H9 (cell line): Measurements from ENCODE around the gene DEPP1. TPM values are rescaled to one million over a fixed set of nuclear protein-coding genes. Genes with fewer than 3 reads are reported as not detected.

Experiments used
- DNase-seq: peaks from one replicate; pipeline ENCODE4 v3.0.0-alpha.2; 2017
- H2AFZ ChIP-seq: one replicate; pipeline ENCODE4 v1.6.1; 2013; ENCODE audit warnings: mild to moderate bottlenecking, low read length, control low read depth, moderate library complexity
- H2AK5ac ChIP-seq: 2 replicates; pipeline ENCODE4 v1.6.1; 2013; ENCODE audit warnings: low read length, control low read depth, mixed read lengths; ENCODE audit not compliant: insufficient read length
- H2BK120ac ChIP-seq: one replicate; pipeline ENCODE4 v1.6.1; 2013; ENCODE audit warnings: low read depth, mild to moderate bottlenecking, low read length, control low read depth, inconsistent platforms; ENCODE audit not compliant: poor library complexity, severe bottlenecking
- H2BK12ac ChIP-seq: 2 replicates; pipeline ENCODE4 v1.6.1; 2013; ENCODE audit warnings: low read length, control low read depth, mixed read lengths, low read depth; ENCODE audit not compliant: insufficient read length
- H2BK15ac ChIP-seq: 2 replicates; pipeline ENCODE4 v1.6.1; 2013; ENCODE audit warnings: low read depth, low read length, control low read depth
- H2BK20ac ChIP-seq: one replicate; pipeline ENCODE4 v1.6.1; 2013; ENCODE audit warnings: low read depth, mild to moderate bottlenecking, low read length, control low read depth, inconsistent platforms; ENCODE audit not compliant: poor library complexity, severe bottlenecking
- H2BK5ac ChIP-seq: 2 replicates; pipeline ENCODE4 v1.6.1; 2013; ENCODE audit warnings: low read length, control low read depth, mixed read lengths; ENCODE audit not compliant: insufficient read length
- H3K14ac ChIP-seq: 2 replicates; pipeline ENCODE4 v1.6.1; 2013; ENCODE audit warnings: low read length, control low read depth; ENCODE audit not compliant: insufficient read depth
- H3K18ac ChIP-seq: 2 replicates; pipeline ENCODE4 v1.6.1; 2013; ENCODE audit warnings: low read depth, mild to moderate bottlenecking, mixed read lengths, low read length, control low read depth; ENCODE audit not compliant: insufficient read length
- H3K23ac ChIP-seq: 2 replicates; pipeline ENCODE4 v1.6.1; 2013; ENCODE audit warnings: low read length, control low read depth, mixed read lengths, low read depth; ENCODE audit not compliant: insufficient read length
- H3K23me2 ChIP-seq: 2 replicates; pipeline ENCODE4 v1.6.1; 2013; ENCODE audit warnings: low read depth, mild to moderate bottlenecking, mixed read lengths, low read length, control low read depth; ENCODE audit not compliant: insufficient read length, poor library complexity, severe bottlenecking
- H3K27ac ChIP-seq: 2 replicates; pipeline ENCODE4 v1.5.1; 2013; ENCODE audit warnings: low read length, control low read depth, mixed read lengths, low read depth; ENCODE audit not compliant: insufficient read length
- H3K27me3 ChIP-seq: 2 replicates; pipeline ENCODE4 v1.6.1; 2013; ENCODE audit warnings: low read length, control low read depth, inconsistent platforms; ENCODE audit not compliant: insufficient read depth
- H3K4ac ChIP-seq: 2 replicates; pipeline ENCODE4 v1.6.1; 2013; ENCODE audit warnings: low read depth, mild to moderate bottlenecking, control low read depth, inconsistent platforms, low read length, moderate library complexity
- H3K4me1 ChIP-seq: 2 replicates; pipeline ENCODE4 v1.6.1; 2013; ENCODE audit warnings: low read length, control low read depth, inconsistent platforms; ENCODE audit not compliant: insufficient read depth
- H3K4me2 ChIP-seq: 2 replicates; pipeline ENCODE4 v1.6.1; 2013; ENCODE audit warnings: low read length, control low read depth, mixed read lengths; ENCODE audit not compliant: insufficient read length, insufficient read depth
- H3K56ac ChIP-seq: 2 replicates; pipeline ENCODE4 v1.6.1; 2013; ENCODE audit warnings: low read depth, mild to moderate bottlenecking, mixed read lengths, low read length, control low read depth; ENCODE audit not compliant: insufficient read length
- H3K79me1 ChIP-seq: 2 replicates; pipeline ENCODE4 v1.6.1; 2013; ENCODE audit warnings: low read depth, mild to moderate bottlenecking, moderate library complexity, low read length, control low read depth, inconsistent platforms; ENCODE audit not compliant: insufficient read depth, poor library complexity, severe bottlenecking
- H3K79me2 ChIP-seq: 2 replicates; pipeline ENCODE4 v1.6.1; 2013; ENCODE audit warnings: low read length, control low read depth, inconsistent platforms; ENCODE audit not compliant: insufficient read depth
- H3K9ac ChIP-seq: 2 replicates; pipeline ENCODE4 v1.6.1; 2013; ENCODE audit warnings: low read length, control low read depth, mixed read lengths; ENCODE audit not compliant: insufficient read length; ENCODE audit errors: extremely low read depth
- H3K9me3 ChIP-seq: one replicate; pipeline ENCODE4 v1.6.1; 2013; ENCODE audit warnings: low read depth, low read length, inconsistent platforms; ENCODE audit not compliant: control insufficient read depth
- H3T11ph ChIP-seq: one replicate; pipeline ENCODE4 v1.6.1; 2013; ENCODE audit warnings: mild to moderate bottlenecking, low read length, control low read depth, inconsistent platforms
- H4K20me1 ChIP-seq: one replicate; pipeline ENCODE4 v1.6.1; 2013; ENCODE audit not compliant: control insufficient read depth, insufficient read length, insufficient read depth
- H4K5ac ChIP-seq: 2 replicates; pipeline ENCODE4 v1.6.1; 2013; ENCODE audit warnings: low read depth, mild to moderate bottlenecking, mixed read lengths, low read length, control low read depth; ENCODE audit not compliant: insufficient read length
- H4K8ac ChIP-seq: replicated peaks from 2 replicates; pipeline ENCODE4 v1.6.1; 2013; ENCODE audit warnings: low read length, control low read depth, mixed read lengths, low read depth; ENCODE audit not compliant: insufficient read length
- H4K91ac ChIP-seq: 2 replicates; pipeline ENCODE4 v1.6.1; 2013; ENCODE audit warnings: low read depth, mild to moderate bottlenecking, moderate library complexity, mixed read lengths, low read length, control low read depth; ENCODE audit not compliant: insufficient read length
- H3K27ac Mint-ChIP-seq, 3 experiments: 2 replicates in 2 of 3; 3 replicates in 1 of 3; pipeline ENCODE4 v1.8.0; 2020 to 2021; ENCODE audit warnings: mixed read lengths in 3 of 3, mild to moderate bottlenecking in 1 of 3, moderate library complexity in 1 of 3
- H3K27me3 Mint-ChIP-seq: 2 replicates; pipeline ENCODE4 v1.8.0; 2021; ENCODE audit warnings: low read depth, mild to moderate bottlenecking, moderate library complexity, mixed read lengths
- H3K36me3 Mint-ChIP-seq, 3 experiments: 2 replicates in 2 of 3; 3 replicates in 1 of 3; pipeline ENCODE4 v1.8.0; 2020 to 2021; ENCODE audit warnings: low read depth in 3 of 3, mixed read lengths in 3 of 3; ENCODE audit not compliant: insufficient read depth in 1 of 3
- H3K4me1 Mint-ChIP-seq, 2 experiments: 2 replicates each; pipeline ENCODE4 v1.8.0; 2020; ENCODE audit warnings: mixed read lengths in 2 of 2
- H3K4me3 Mint-ChIP-seq, 2 experiments: 2 replicates in 1 of 2; 3 replicates in 1 of 2; pipeline ENCODE4 v1.8.0; 2020 to 2021; ENCODE audit warnings: mild to moderate bottlenecking in 2 of 2, mixed read lengths in 2 of 2, moderate library complexity in 1 of 2
- H3K9me3 Mint-ChIP-seq, 2 experiments: 2 replicates in 1 of 2; 3 replicates in 1 of 2; pipeline ENCODE4 v1.8.0; 2020; ENCODE audit warnings: mild to moderate bottlenecking in 2 of 2, mixed read lengths in 2 of 2, moderate library complexity in 1 of 2
- WGBS: extraction: QIAGEN DNeasy Blood & Tissue Kit; methylation state at CpG from one replicate; pipeline ENCODE4 v1.1.7; 2013; ENCODE audit warnings: missing lambda C conversion rate, low lambda C conversion rate, mixed read lengths; ENCODE audit not compliant: insufficient read length; ENCODE audit errors: extremely low coverage; 5-methylcytosine and 5-hydroxymethylcytosine counted together
- total RNA-seq: library from RNA; stranded (reverse); gene quantifications from 2 replicates; pipeline ENCODE4 v1.2.1, GENCODE V29; 2021
- TF ChIP-seq, protein P1 (sequence below): fragments of 200-600 bp; sonication (generic); conservative IDR thresholded peaks from 3 replicates; pipeline ENCODE4 v1.8.0; 2021; ENCODE audit warnings: antibody characterized with exemption, mild to moderate bottlenecking

DEPP1 gene
- total RNA-seq, 1 experiment from 2014 or later = 2.4 TPM

DNA sequence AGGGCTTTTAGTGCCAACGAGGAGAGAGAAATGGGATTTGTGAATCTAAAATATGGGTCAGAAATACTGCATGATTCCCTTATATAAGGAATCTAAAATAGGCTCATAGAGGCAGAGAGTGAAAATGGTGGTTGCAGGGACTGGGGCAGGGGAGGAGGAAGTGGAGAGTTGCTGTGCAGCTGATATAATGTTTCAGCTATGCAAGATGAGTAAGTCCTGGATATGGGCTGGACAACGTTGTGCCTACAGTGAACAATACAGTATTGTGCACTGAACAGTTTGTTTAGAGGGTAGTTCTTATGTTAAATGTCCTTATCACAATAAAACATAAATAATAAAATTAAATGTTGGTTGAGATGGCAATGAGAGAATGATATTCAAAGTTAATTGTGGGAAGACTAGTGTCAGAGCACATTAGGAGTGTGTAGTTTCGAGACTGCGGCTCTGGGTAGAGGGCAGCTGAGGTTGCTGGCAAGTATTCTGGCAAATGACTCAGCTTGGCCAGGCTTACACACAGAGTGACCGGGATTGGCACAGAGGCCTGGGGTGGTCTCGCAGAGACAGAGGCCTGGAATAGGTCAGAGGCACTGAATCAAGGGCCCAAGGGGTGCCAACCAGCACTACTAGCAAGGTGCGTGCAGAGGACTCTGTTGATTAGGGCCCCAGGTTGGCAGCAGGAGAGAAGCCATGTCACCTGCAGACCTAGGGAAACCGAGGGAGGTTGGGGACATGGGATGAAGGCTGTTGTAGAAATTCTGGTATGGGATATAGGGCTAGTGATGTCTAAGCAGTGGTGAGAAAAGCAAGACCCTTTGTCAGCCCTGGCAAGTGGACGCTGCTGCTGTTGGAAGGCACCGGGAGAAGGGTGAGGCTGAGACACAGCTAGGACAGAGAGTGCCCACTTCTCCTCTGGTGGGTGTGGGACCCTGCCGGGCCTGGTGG is 2.8 kb upstream of the DEPP1 start:
- Histone ChIP-seq H2BK12ac (no peak overlapping the region), H3K9ac (no peak overlapping the region), H3K4ac (no peak overlapping the region), H3K79me1 (no peaks in the 10 kb centered on the region), H2BK20ac (no peak overlapping the region), H4K20me1 (no peaks in the 10 kb centered on the region), H2BK5ac (no peak overlapping the region), H3K27ac (no peak overlapping the region), H3K14ac (no peak overlapping the region), H3K79me2 (no peaks in the 10 kb centered on the region), H2BK120ac (no peak overlapping the region), H4K5ac (no peak overlapping the region), H3K23me2 (no peaks in the 10 kb centered on the region), H2BK15ac (no peak overlapping the region), H3K4me1 (peaks cover 11% of the 10 kb centered on the region; the same call in 1 of the 2 replicates), H3K27me3 (no peaks in the 10 kb centered on the region), H4K91ac (no peak overlapping the region), H2AFZ (no peak overlapping the region), H3K9me3 (no peaks in the 10 kb centered on the region), H4K8ac (no peak overlapping the region), H2AK5ac (no peak overlapping the region), H3T11ph (no peak overlapping the region), H3K23ac (no peak overlapping the region), H3K18ac (no peak overlapping the region), H3K4me2 (no peak overlapping the region), H3K56ac (no peak overlapping the region)
- Mint-ChIP-seq H3K27ac (peak overlapping the region in 2 of 3 experiments; percentile 29 to 64; a peak in 3 of 7 replicates), H3K4me3 (no peak overlapping the region), H3K36me3 (peaks cover 3 to 7% (median 4%) of the 10 kb centered on the region in 3 experiments; a peak in 3 of 7 replicates), H3K9me3 (no peaks in the 10 kb centered on the region), H3K27me3 (peaks cover 7% of the 10 kb centered on the region), H3K4me1 (peaks cover 57 to 62% of the 10 kb centered on the region in 2 experiments)
- WGBS = no CpG with 5 or more reads among the region's 11 CpGs
- TF ChIP-seq, protein P1, sequence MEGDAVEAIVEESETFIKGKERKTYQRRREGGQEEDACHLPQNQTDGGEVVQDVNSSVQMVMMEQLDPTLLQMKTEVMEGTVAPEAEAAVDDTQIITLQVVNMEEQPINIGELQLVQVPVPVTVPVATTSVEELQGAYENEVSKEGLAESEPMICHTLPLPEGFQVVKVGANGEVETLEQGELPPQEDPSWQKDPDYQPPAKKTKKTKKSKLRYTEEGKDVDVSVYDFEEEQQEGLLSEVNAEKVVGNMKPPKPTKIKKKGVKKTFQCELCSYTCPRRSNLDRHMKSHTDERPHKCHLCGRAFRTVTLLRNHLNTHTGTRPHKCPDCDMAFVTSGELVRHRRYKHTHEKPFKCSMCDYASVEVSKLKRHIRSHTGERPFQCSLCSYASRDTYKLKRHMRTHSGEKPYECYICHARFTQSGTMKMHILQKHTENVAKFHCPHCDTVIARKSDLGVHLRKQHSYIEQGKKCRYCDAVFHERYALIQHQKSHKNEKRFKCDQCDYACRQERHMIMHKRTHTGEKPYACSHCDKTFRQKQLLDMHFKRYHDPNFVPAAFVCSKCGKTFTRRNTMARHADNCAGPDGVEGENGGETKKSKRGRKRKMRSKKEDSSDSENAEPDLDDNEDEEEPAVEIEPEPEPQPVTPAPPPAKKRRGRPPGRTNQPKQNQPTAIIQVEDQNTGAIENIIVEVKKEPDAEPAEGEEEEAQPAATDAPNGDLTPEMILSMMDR = no peak
- DNase-seq = no peak
